Gastrocnemius medialis (tissue), 4 donors: Measurements from ENCODE around the gene BACE2. TPM values are rescaled to one million over a fixed set of nuclear protein-coding genes. Genes with fewer than 3 reads are reported as not detected.

Experiments
- ATAC-seq, 2 donors: fragments of 150-250 bp; one replicate each; pipeline ENCODE4 v1.9.1; 2016
- DNase-seq, 2 donors: peaks; one replicate each; pipeline ENCODE4 v3.0.0-alpha.2; 2019
- H3K27ac ChIP-seq, 4 donors: fragments of 200-600 bp; sonication (generic); 1 replicate in 1 of 4; 2 replicates in 3 of 4; pipeline ENCODE4 v1.5.1; 2016 to 2018; ENCODE audit warnings: mild to moderate bottlenecking in 2 of 4, moderate library complexity in 1 of 4
- H3K27me3 ChIP-seq, 3 donors: fragments of 200-600 bp; sonication (generic) in 2 of 3; 1 replicate in 1 of 3; 2 replicates in 2 of 3; pipeline versions ENCODE4 v1.5.1 to v1.6.0; 2016 to 2019; ENCODE audit warnings: mild to moderate bottlenecking in 1 of 3, moderate library complexity in 1 of 3
- H3K36me3 ChIP-seq, 2 donors: fragments of 200-600 bp; sonication (generic) in 1 of 2; one replicate each; pipeline ENCODE4 v1.5.1; 2017 to 2018
- H3K4me1 ChIP-seq, 2 donors: fragments of 200-600 bp; sonication (generic) in 1 of 2; one replicate each; pipeline ENCODE4 v1.5.1; 2016 to 2017; ENCODE audit warnings: mild to moderate bottlenecking in 2 of 2
- H3K4me3 ChIP-seq, 4 donors: fragments of 200-600 bp; sonication (generic) in 3 of 4; 1 replicate in 1 of 4; 2 replicates in 3 of 4; pipeline ENCODE4 v1.5.1; 2016 to 2019; ENCODE audit warnings: mild to moderate bottlenecking in 2 of 4
- H3K9me3 ChIP-seq, 3 donors: fragments of 200-600 bp; sonication (generic) in 2 of 3; 1 replicate in 1 of 3; 2 replicates in 2 of 3; pipeline ENCODE4 v1.5.1; 2016 to 2019
- POLR2A ChIP-seq, 2 donors: fragments of 450-650 bp; IDR thresholded peaks; one replicate each; pipeline ENCODE4 v1.6.1; 2017; ENCODE audit warnings: antibody characterized with exemption in 2 of 2, mild to moderate bottlenecking in 2 of 2, moderate library complexity in 2 of 2
- in situ Hi-C, 4 donors: fragments of 200-750 bp; cut with MboI; loops; one replicate each; pipeline versions ENCODE4 v1.15.0 to v1.8.0; 2017; ENCODE audit warnings: low sequenced_read_pairs in 4 of 4
- intact Hi-C: fragments of 100-400 bp; cut with DNase I; formaldehyde crosslinking; loops from one replicate; pipeline ENCODE4 v1.15.1; 2023; ENCODE audit warnings: low total_unique reads
- microRNA-seq, 2 donors: library from miRNA; unstranded; fragments of <30 nt; microRNA quantifications; one replicate each; pipeline ENCODE4, GENCODE V29; 2016; ENCODE audit warnings: borderline replicate concordance in 2 of 2
- total RNA-seq, 4 donors: library from RNA; depleted of rRNA; stranded (reverse); fragments of >200 nt; gene quantifications; one replicate each; pipeline versions ENCODE4 v1.1.0 to v1.2.3, GENCODE V29; 2016
- TF ChIP-seq, protein P1 (sequence below), 5 experiments: fragments of 450-650 bp in 3 of 5; fragments of 200-600 bp in 2 of 5; sonication (generic) in 2 of 5; IDR thresholded peaks in 4 of 5; conservative IDR thresholded peaks in 1 of 5; 1 replicate in 4 of 5; 2 replicates in 1 of 5; pipeline ENCODE4 v1.5.1; 2016 to 2019; ENCODE audit warnings: antibody characterized with exemption in 5 of 5, mild to moderate bottlenecking in 3 of 5, moderate library complexity in 3 of 5

Gene BACE2
- total RNA-seq, 4 donors from 2014 or later, result 7.5 to 17.5 (median 9.3) TPM

DNA sequence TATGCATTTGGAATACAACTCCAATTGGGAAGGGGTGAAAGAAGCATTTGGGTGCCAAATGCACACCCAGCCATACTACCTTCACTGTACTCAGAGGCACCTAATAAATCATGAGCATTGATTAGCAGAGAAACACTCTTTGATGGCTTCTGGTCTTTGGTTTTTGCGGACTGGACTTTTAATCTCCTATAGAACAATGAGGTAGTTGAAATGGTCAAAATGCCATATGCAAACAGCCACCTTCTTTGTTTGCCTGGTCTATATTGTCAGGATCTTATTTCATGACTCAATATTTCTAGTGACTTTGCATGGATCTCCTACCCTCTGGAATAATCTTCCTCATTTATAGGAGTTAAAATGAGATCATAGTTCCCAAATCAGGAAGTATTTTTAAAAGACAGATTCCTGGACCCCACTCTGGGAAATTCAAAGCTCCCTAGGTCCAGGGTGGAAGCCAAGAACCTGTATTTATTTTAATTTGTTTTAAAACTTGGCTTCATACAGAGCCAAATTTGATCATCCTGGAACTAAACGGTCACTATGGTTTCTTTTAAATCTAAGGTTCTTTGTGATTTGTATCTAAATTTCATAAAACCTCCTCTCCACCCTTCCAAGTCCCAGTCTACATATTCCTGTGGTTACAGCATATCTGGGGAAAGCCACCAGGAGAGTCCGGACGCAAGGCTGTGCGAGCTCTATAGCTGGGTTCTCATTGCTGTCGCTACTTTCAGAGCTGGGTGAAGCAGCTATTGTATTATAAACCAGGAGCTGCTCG is 157.4 kb downstream of the BACE2 start:
- TF ChIP-seq, protein P1, sequence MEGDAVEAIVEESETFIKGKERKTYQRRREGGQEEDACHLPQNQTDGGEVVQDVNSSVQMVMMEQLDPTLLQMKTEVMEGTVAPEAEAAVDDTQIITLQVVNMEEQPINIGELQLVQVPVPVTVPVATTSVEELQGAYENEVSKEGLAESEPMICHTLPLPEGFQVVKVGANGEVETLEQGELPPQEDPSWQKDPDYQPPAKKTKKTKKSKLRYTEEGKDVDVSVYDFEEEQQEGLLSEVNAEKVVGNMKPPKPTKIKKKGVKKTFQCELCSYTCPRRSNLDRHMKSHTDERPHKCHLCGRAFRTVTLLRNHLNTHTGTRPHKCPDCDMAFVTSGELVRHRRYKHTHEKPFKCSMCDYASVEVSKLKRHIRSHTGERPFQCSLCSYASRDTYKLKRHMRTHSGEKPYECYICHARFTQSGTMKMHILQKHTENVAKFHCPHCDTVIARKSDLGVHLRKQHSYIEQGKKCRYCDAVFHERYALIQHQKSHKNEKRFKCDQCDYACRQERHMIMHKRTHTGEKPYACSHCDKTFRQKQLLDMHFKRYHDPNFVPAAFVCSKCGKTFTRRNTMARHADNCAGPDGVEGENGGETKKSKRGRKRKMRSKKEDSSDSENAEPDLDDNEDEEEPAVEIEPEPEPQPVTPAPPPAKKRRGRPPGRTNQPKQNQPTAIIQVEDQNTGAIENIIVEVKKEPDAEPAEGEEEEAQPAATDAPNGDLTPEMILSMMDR (IDR thresholded peaks at IDR 0.05 in 4 of 5, conservative IDR thresholded peaks at IDR 0.05 in 1 of 5), result no peak
- TF ChIP-seq POLR2A (IDR thresholded peaks at IDR 0.05), result no peak
- no peaks in the 10 kb centered on the region for H3K36me3 ChIP-seq
- no peak overlapping the region for H3K27ac ChIP-seq
- H3K9me3 ChIP-seq, result no peaks in the 10 kb centered on the region
- ATAC-seq (no peak), DNase-seq (no peak)
- in situ Hi-C loops (no loop called here), intact Hi-C loops (no loop called here)
- no peaks in the 10 kb centered on the region for H3K4me1 ChIP-seq
- H3K27me3 ChIP-seq, result no peaks in the 10 kb centered on the region
- H3K4me3 ChIP-seq, result no peak overlapping the region

DNA sequence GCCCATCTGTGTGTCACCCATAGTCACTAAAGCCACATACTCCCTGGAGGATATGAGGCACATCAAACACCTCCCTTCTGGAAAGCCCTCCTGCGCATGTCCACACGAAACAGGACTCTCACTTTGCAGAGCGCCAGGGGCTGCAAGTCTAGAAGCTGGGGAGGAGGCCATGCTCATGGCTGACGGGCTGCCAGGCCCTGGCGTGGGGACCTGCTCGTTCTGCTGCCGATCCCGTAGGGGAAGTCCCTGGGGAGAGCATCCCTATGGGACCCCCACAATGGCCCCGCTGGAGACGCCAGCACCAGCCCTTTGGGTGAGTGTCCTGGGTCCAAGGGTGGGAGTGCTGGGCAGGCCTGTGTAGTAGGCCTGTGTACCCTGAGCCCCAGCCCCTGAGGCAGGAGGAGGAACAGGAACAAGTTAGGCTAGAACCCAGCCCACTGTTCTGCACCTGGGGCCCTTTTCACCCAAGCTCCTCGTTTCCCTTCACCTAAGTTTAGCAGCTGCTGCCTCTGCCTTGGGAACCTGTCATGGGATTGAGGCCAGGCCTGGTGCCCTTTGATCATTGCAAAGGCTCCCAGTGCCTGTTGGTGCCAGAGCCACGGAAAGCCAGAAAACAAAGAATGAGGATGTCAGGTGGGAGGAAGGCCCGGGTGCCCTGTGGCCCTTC is 158.6 kb downstream of the BACE2 start:
- H3K36me3 ChIP-seq, result no peaks in the 10 kb centered on the region
- in situ Hi-C loops, result no loop called here
- H3K9me3 ChIP-seq, result no peaks in the 10 kb centered on the region
- DNase-seq, result no peak
- intact Hi-C loops, result no loop called here
- no peaks in the 10 kb centered on the region for H3K27me3 ChIP-seq
- no peak for ATAC-seq
- no peaks in the 10 kb centered on the region for H3K4me1 ChIP-seq
- no peak for TF ChIP-seq POLR2A (IDR thresholded peaks at IDR 0.05)
- TF ChIP-seq, protein P1 (IDR thresholded peaks at IDR 0.05 in 4 of 5, conservative IDR thresholded peaks at IDR 0.05 in 1 of 5), result no peak
- no peak overlapping the region for H3K27ac ChIP-seq
- H3K4me3 ChIP-seq, result no peak overlapping the region

DNA sequence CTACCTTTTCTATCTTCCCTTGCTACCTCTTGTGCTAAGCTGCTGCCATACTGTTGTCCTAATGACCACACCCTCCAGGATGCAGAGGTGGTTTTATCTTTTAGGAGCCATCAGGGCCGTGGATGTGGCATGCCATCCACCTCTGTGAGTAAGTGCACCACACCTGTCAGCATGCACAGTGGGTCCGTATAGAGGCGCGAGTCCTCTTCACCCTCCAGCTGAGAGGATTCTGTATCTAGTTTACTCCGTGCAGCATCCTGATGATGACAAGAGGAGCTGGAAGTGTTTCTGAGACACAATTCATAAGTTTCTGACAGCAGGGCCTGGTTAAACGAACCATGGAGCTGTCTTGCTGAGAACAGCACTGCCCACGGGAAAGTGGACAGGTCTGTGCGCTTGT is 159.8 kb downstream of the BACE2 start:
- ATAC-seq (no peak), DNase-seq (no peak)
- in situ Hi-C loops, result no loop called here
- intact Hi-C loops, result no loop called here
- Histone ChIP-seq H3K27me3 (no peaks in the 10 kb centered on the region), H3K4me3 (no peak overlapping the region), H3K36me3 (no peaks in the 10 kb centered on the region), H3K9me3 (no peaks in the 10 kb centered on the region), H3K4me1 (no peaks in the 10 kb centered on the region), H3K27ac (no peak overlapping the region)
- TF ChIP-seq, protein P1 (IDR thresholded peaks at IDR 0.05 in 4 of 5, conservative IDR thresholded peaks at IDR 0.05 in 1 of 5), result no peak
- no peak for TF ChIP-seq POLR2A (IDR thresholded peaks at IDR 0.05)

DNA sequence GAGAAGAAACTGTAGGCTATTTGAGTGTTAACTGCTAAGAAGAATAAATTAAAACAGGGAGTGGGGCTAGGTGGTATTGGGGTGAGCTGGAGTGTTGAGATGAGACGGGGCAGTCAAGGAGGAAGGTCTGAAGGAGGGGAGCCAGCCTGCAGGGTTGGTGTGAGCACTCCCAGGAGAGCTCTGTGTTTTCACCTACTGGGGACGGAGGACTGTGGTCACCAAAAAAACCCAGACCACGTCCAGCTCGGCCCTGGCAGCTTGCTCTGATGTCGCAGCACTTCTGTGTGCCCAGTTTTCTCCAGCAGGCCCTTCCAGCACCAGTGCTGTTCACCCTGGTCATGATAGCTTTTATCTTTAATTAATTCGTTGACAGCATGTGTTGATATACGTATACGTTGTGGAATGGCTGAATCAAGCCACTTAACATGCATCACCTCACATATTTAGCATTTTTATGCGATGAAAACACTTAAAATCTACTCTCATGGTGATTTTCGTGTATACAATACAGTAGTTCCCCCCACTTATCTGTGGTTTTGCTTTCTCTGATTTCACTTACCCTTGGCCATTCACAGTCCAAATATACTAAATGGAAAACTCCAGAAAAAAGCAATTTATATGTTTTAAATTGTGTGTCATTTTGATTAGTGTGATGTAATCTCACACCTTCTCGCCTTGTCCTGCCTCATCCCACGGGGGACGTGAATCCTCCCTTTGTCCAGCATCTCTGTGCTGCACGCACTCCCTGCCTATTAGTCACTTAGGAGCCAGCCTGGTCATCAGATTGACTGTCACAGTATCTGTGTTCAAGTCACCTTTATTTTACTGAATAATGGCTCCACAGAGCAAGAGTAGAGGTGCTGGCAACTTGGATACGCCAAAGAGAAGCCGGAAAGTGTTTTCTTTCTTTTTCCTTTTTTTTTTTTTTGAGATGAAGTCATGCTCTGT is 161.0 kb downstream of the BACE2 start:
- ATAC-seq (no peak), DNase-seq (no peak)
- TF ChIP-seq, protein P1 (IDR thresholded peaks at IDR 0.05 in 4 of 5, conservative IDR thresholded peaks at IDR 0.05 in 1 of 5), result no peak
- no peak for TF ChIP-seq POLR2A (IDR thresholded peaks at IDR 0.05)
- Histone ChIP-seq H3K36me3 (no peaks in the 10 kb centered on the region), H3K9me3 (no peaks in the 10 kb centered on the region), H3K27ac (no peak overlapping the region), H3K27me3 (no peaks in the 10 kb centered on the region), H3K4me1 (no peaks in the 10 kb centered on the region), H3K4me3 (no peak overlapping the region)
- intact Hi-C loops (no loop called here), in situ Hi-C loops (no loop called here)

Small RNAs within 50 kb of the gene (microRNA-seq; reads per million reads assigned to microRNA genes)
- gene MIR3197, result 0 reads per million in 2 donors

Other genes with a start within 250 kb of the BACE2 start
- gene FAM3B, start 148.6 kb downstream of the BACE2 start, total RNA-seq, result not detected
- gene MX2, start 193.9 kb downstream of the BACE2 start, total RNA-seq, result 1 to 10 TPM; 1.1 to 6.8 (median 2.2) TPM